Measurements from ENCODE around the gene CCN5.
"Not testable (repeated sequence)": the region's sequence is repeated elsewhere in the genome, so short reads cannot be mapped to it uniquely, and the experiment has no call there.

Gene CCN5

GRCh38 chr20:44695674-44696300, 19.4 kb upstream of the CCN5 start:
- no peak for DNase-seq

GRCh38 chr20:44696315-44696714, 18.9 kb upstream of the CCN5 start:
- no peak for DNase-seq

- DNase-seq = not testable (repeated sequence)
These were observed 18.1 kb upstream of the CCN5 start for GRCh38 chr20:44697041-44697440.

- DNase-seq = no peak
These were observed 16.8 kb upstream of the CCN5 start for GRCh38 chr20:44698351-44698750.

- DNase-seq = no peak
These were observed 14.9 kb upstream of the CCN5 start for GRCh38 chr20:44700306-44700705.

GRCh38 chr20:44701118-44701857, 13.9 kb upstream of the CCN5 start:
- DNase-seq = no peak

- no peak for DNase-seq
These were observed 13.3 kb upstream of the CCN5 start for GRCh38 chr20:44701858-44702256.

- DNase-seq = no peak
These were observed 12.4 kb upstream of the CCN5 start for GRCh38 chr20:44702776-44703175.

GRCh38 chr20:44703183-44703925, 11.8 kb upstream of the CCN5 start:
- DNase-seq = no peak

- no peak for DNase-seq
These were observed 11.1 kb upstream of the CCN5 start for GRCh38 chr20:44703956-44704488.

GRCh38 chr20:44704551-44704971, 10.6 kb upstream of the CCN5 start:
- no peak for DNase-seq

GRCh38 chr20:44705364-44706094, 9.6 kb upstream of the CCN5 start:
- DNase-seq = no peak

- no peak for DNase-seq
These were observed 8.7 kb upstream of the CCN5 start for GRCh38 chr20:44706301-44707017.

GRCh38 chr20:44707018-44707579, 8.1 kb upstream of the CCN5 start:
- no peak for DNase-seq

GRCh38 chr20:44709380-44709779, 5.8 kb upstream of the CCN5 start:
- DNase-seq = no peak

- DNase-seq = no peak
These were observed 5.4 kb upstream of the CCN5 start for GRCh38 chr20:44709797-44710196.

- DNase-seq = no peak
These were observed 3.9 kb upstream of the CCN5 start for GRCh38 chr20:44711237-44711636.

- no peak for DNase-seq
These were observed 968 bp upstream of the CCN5 start for GRCh38 chr20:44714102-44714700.

- no peak for DNase-seq
These were observed 535 bp downstream of the CCN5 start for GRCh38 chr20:44715499-44716308.

GRCh38 chr20:44716309-44717106, 1.3 kb downstream of the CCN5 start:
- no peak for DNase-seq

All from stimulated activated CD4-positive, alpha-beta T cell treated with anti-CD3 and anti-CD28 coated beads, Interleukin-1b, Interleukin-23, amount 100 ng/mL, for 48 hours (primary cell).